Activated CD8-positive, alpha-beta T cell treated with anti-CD3 and anti-CD28 coated beads for 36 hours (primary cell): ENCODE measurements around the gene MCIDAS. TPM values are rescaled to one million over a fixed set of nuclear protein-coding genes. Genes with fewer than 3 reads are reported as not detected.
A peak's percentile ranks its signal among the peaks of the same experiment; 100 is the strongest.

Source experiments
- ATAC-seq: fragments of 200-7000 bp; cut with Tn5 transposase; one replicate; pipeline ENCODE4 v1.10.0; 2021; ENCODE audit warnings: mild to moderate bottlenecking, moderate library complexity
- CTCF ChIA-PET: fragments of 350-600 bp; sonication (Branson Sonifier 250); formaldehyde crosslinking; loops from one replicate; lab custom pipeline; 2021; ENCODE audit warnings: antibody characterized with exemption; lab: Charles Lee
- POLR2A ChIA-PET: fragments of 350-600 bp; sonication (Branson Sonifier 250); formaldehyde crosslinking; loops from one replicate; lab custom pipeline; 2021; ENCODE audit warnings: antibody characterized with exemption; lab: Charles Lee
- DNase-seq: peaks from one replicate; pipeline ENCODE4 v3.0.0-alpha.2; 2020
- H3K27ac Mint-ChIP-seq: one replicate; pipeline ENCODE4 v1.8.0; 2021; ENCODE audit warnings: mild to moderate bottlenecking, mixed read lengths
- H3K27me3 Mint-ChIP-seq: one replicate; pipeline ENCODE4 v1.8.0; 2021; ENCODE audit warnings: mixed read lengths
- H3K36me3 Mint-ChIP-seq: one replicate; pipeline ENCODE4 v1.8.0; 2021; ENCODE audit warnings: low read depth, mixed read lengths
- H3K4me1 Mint-ChIP-seq: one replicate; pipeline ENCODE4 v1.8.0; 2021; ENCODE audit warnings: low read depth, mixed read lengths
- H3K4me3 Mint-ChIP-seq: one replicate; pipeline ENCODE4 v1.8.0; 2021; ENCODE audit warnings: mild to moderate bottlenecking, moderate library complexity, mixed read lengths
- H3K9me3 Mint-ChIP-seq: one replicate; pipeline ENCODE4 v1.8.0; 2021; ENCODE audit warnings: mixed read lengths
- intact Hi-C: fragments of 100-400 bp; cut with micrococcal nuclease; formaldehyde crosslinking; loops from one replicate; pipeline ENCODE4 v1.10.0; 2022
- total RNA-seq, 2 experiments: library from RNA; stranded (reverse); gene quantifications; one replicate each; pipeline ENCODE4 v1.2.3, GENCODE V29; 2021
- TF ChIP-seq, protein P1 (sequence below): fragments of 200-600 bp; IDR thresholded peaks from one replicate; pipeline ENCODE4 v1.8.0; 2022; ENCODE audit warnings: antibody characterized with exemption, mild to moderate bottlenecking

MCIDAS gene
- total RNA-seq, 2 experiments from 2014 or later = 0.18 TPM; not detected in 1

DNA sequence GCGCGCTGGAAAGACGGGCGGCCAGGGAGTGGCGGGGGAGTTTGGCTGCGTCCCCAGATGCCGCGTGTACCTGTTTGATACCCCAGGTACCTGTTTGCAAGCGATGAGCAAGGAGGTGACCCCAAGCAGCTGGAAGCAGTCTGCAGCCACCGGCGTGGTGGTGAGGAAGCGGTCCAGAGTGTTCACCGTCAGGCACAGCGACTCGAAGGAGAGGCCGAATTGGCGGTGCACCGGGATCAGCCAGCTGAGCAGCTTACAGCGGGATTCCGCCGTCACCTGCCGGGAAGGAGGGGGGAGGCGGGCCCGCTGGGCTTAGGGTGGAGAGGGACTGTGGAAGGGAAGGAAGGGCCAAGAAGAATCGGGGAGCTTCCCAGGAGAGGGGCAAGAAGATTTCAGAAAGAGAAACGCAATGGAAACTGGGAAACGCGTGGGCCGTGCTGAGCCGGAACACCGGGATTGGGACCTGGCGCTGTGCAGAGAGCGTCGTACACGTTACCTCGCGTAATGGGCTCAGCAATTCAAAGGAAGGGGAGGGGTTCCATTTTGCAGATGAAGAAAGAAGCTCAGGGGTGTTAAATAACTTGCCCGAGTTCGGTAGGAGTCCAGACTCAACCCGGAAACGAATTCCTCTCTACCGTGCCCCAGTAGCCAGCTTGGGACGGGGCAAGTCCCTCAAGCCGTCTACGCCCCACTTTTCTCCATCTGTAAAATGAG is 5.3 kb upstream of the MCIDAS start:
- intact Hi-C loops = loop anchor here (5.0 kb wide), 1 partner anchor 60 kb away; the partner anchor contains the start of gene CDC20B
- Mint-ChIP-seq H3K27me3 (peaks cover 75% of the 10 kb centered on the region), H3K4me3 (peak overlapping the region; percentile 70), H3K36me3 (no peaks in the 10 kb centered on the region), H3K27ac (no peak overlapping the region), H3K9me3 (no peaks in the 10 kb centered on the region), H3K4me1 (peaks cover 25% of the 10 kb centered on the region)
- TF ChIP-seq, protein P1, sequence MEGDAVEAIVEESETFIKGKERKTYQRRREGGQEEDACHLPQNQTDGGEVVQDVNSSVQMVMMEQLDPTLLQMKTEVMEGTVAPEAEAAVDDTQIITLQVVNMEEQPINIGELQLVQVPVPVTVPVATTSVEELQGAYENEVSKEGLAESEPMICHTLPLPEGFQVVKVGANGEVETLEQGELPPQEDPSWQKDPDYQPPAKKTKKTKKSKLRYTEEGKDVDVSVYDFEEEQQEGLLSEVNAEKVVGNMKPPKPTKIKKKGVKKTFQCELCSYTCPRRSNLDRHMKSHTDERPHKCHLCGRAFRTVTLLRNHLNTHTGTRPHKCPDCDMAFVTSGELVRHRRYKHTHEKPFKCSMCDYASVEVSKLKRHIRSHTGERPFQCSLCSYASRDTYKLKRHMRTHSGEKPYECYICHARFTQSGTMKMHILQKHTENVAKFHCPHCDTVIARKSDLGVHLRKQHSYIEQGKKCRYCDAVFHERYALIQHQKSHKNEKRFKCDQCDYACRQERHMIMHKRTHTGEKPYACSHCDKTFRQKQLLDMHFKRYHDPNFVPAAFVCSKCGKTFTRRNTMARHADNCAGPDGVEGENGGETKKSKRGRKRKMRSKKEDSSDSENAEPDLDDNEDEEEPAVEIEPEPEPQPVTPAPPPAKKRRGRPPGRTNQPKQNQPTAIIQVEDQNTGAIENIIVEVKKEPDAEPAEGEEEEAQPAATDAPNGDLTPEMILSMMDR = no peak
- ChIA-PET CTCF (interaction anchor here (0.9 to 9.6 kb wide), 13 partner anchors 9 to 338 kb away, joined by 3 to 51 read pairs (median 4); partner anchors contain the start of genes CDC20B and GPX8), POLR2A (interaction anchor here (1.3 to 3.3 kb wide), 3 partner anchors 69 to 97 kb away, joined by 3 to 9 read pairs (median 5); partner anchors contain the start of gene DHX29)
- no peak for ATAC-seq
- DNase-seq = no peak

DNA sequence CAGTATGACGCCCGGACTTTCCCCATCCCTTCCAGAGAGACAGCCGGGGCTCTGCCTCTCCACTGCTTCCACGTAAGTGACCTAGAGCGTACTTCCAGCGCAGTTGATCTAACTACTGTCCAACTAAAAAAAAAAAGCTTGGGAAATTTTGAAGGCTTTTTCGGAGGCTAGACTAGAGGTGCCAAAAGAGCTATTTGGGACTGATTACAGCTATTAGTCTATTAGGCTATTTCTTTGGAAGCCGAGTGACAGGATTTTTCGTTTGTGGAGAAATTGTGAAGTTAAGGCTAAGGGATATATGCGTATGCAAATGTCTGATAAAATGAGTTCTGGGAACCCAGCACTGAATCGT is 4.8 kb upstream of the MCIDAS start:
- TF ChIP-seq, protein P1 = no peak
- intact Hi-C loops = loop anchor here (5.0 kb wide), 1 partner anchor 60 kb away; the partner anchor contains the start of gene CDC20B
- no peaks in the 10 kb centered on the region for H3K36me3 Mint-ChIP-seq
- H3K27me3 Mint-ChIP-seq = peaks cover 74% of the 10 kb centered on the region
- peaks cover 26% of the 10 kb centered on the region for H3K4me1 Mint-ChIP-seq
- no peak overlapping the region for H3K27ac Mint-ChIP-seq
- CTCF ChIA-PET = interaction anchor here (1.1 to 9.6 kb wide), 10 partner anchors 8 to 75 kb away, joined by 3 to 51 read pairs (median 4); partner anchors contain the start of genes DHX29 and GPX8
- ATAC-seq (no peak), DNase-seq (no peak)
- POLR2A ChIA-PET = interaction anchor here (0.9 to 3.3 kb wide), 3 partner anchors 63 to 75 kb away, joined by 3 to 9 read pairs (median 5); partner anchors contain the start of gene DHX29
- peak overlapping the region; percentile 70 for H3K4me3 Mint-ChIP-seq
- H3K9me3 Mint-ChIP-seq = no peaks in the 10 kb centered on the region

DNA sequence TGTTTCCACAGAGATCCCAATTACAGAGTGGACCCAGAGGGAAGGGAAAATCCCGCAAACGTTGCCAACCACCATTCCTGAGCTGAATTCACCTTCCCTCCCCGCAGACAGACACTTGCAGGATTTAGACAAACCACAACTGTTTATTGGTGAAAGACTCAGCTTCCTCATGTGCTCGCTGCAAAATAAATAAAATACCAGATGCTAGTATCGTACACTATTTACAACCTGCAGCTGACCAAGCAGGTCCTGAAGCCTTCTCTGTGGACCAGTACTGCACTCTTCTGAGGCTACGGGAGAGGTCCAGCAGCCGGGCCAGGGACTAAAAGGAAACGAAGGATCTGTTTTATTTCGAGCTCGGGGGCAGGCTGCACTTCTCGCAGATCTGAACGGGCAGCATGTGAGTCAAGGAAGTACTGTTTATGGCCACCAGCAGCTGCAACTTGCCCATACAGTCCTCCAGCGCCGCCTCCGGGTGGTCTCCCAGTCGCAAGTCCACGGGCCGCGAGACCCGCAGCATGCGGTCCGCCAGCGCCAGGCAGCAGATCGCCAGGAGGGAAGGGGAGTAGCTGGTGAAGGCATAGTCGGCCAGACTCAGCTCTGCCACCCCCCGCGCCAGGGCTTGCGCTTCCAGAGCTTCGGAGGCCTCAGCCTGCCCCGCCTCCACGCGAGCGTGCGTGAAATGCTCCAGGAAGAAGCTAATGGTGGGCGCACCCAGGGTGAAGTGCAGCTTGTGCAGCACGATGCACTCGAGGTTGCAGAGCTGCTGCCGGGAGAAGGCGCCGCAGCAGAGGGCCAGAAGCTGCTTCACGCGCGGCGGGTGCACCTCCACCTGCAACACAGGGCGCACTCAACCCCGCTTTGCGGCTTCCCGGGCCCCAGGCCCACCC is 4.2 kb upstream of the MCIDAS start:
- Mint-ChIP-seq H3K4me1 (peaks cover 27% of the 10 kb centered on the region), H3K27me3 (peaks cover 70% of the 10 kb centered on the region), H3K36me3 (no peaks in the 10 kb centered on the region), H3K4me3 (peak overlapping the region; percentile 70), H3K9me3 (no peaks in the 10 kb centered on the region), H3K27ac (no peak overlapping the region)
- TF ChIP-seq, protein P1 = no peak
- ChIA-PET POLR2A (interaction anchor here (0.9 to 3.3 kb wide), 4 partner anchors 63 to 77 kb away, joined by 3 to 9 read pairs (median 4); partner anchors contain the start of genes DHX29 and MTREX), CTCF (interaction anchor here (1.1 to 9.6 kb wide), 10 partner anchors 10 to 76 kb away, joined by 3 to 51 read pairs (median 4); partner anchors contain the start of genes DHX29 and GPX8)
- DNase-seq = peak; percentile 32
- no peak for ATAC-seq
- intact Hi-C loops = loop anchor here (5.0 kb wide), 1 partner anchor 59 kb away; the partner anchor contains the start of gene CDC20B

DNA sequence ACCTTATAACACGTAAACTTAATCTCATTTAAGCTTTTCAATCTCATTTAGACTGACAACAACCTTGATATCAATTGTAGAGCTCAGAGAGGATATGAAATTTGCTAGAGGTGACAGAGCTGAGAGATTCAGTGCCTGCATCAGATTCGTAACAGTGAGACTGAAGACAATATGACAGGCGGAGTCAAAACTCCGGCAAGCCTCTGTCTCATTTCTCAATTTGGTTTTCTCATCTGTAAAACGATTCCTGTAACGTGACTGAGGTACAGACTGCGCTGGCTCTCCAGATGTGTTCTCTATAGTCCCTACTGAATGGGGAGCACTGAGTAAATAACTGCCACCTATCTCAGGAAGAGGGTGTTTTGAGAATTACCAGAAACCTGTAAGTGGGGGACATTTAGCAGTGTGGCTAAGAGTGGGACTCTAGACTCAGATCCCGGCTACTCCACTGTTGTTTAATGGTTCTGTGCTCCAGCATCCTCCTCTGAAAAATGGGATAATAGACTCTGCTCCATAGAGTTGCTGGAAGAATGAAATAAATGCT is 3.0 kb upstream of the MCIDAS start:
- no peak for ATAC-seq

More for the DNA sequence above, 3.0 kb upstream of the MCIDAS start:
- TF ChIP-seq, protein P1 = no peak
- Mint-ChIP-seq H3K9me3 (no peaks in the 10 kb centered on the region), H3K36me3 (no peaks in the 10 kb centered on the region), H3K27me3 (peaks cover 77% of the 10 kb centered on the region), H3K4me1 (peaks cover 28% of the 10 kb centered on the region), H3K27ac (no peak overlapping the region), H3K4me3 (no peak overlapping the region)
- CTCF ChIA-PET = interaction anchor here (9.6 kb wide), 1 partner anchor 59 kb away, joined by 51 read pairs; no protein-coding TSS in a partner anchor
- POLR2A ChIA-PET = no interaction called here
- DNase-seq = no peak
- intact Hi-C loops = loop anchor here (5.0 kb wide), 1 partner anchor 58 kb away; the partner anchor contains the start of gene CDC20B
